GM21786 (cell line): ENCODE measurements around the gene UXT.
"Not testable (repeated sequence)": the region's sequence is repeated elsewhere in the genome, so short reads cannot be mapped to it uniquely, and the experiment has no call there.

Experiments
- ATAC-seq: cut with Tn5 transposase; IDR thresholded peaks from one replicate; pipeline ENCODE4 v1.9.1; 2021; ENCODE audit not compliant: unreplicated experiment

Gene UXT

GRCh38 chrX:47618923-47619485 lies 40.0 kb downstream of the UXT start:
- ATAC-seq: no peak

- no peak for ATAC-seq
Observed at GRCh38 chrX:47614618-47615017, 44.4 kb downstream of the UXT start.

GRCh38 chrX:47613082-47613481 lies 45.9 kb downstream of the UXT start:
- no peak for ATAC-seq

GRCh38 chrX:47612418-47612817 lies 46.6 kb downstream of the UXT start:
- ATAC-seq: no peak

- ATAC-seq: no peak
Observed at GRCh38 chrX:47611926-47612325, 47.1 kb downstream of the UXT start.

- no peak for ATAC-seq
Observed at GRCh38 chrX:47611489-47611888, 47.5 kb downstream of the UXT start.

GRCh38 chrX:47610511-47610910 lies 48.5 kb downstream of the UXT start:
- ATAC-seq: no peak

- no peak for ATAC-seq
Observed at GRCh38 chrX:47608130-47608810, 50.7 kb downstream of the UXT start.

- no peak for ATAC-seq
Observed at GRCh38 chrX:47607091-47607490, 51.9 kb downstream of the UXT start.

- no peak for ATAC-seq
Observed at GRCh38 chrX:47605024-47605423, 54.0 kb downstream of the UXT start.

GRCh38 chrX:47603125-47603524 lies 55.9 kb downstream of the UXT start:
- ATAC-seq: not testable (repeated sequence)
